WERI-Rb-1 (cell line): ENCODE measurements around the gene ITPR2.

ENCODE experiments used
- DNase-seq: peaks from one replicate; pipeline ENCODE4 v3.0.0-alpha.2; 2020
- H3K27ac ChIP-seq: fragments of 250-450 bp; sonication (Bioruptor Pico); 2 replicates; pipeline ENCODE4 v1.5.1; 2020; ENCODE audit warnings: mild to moderate bottlenecking, moderate library complexity
- H3K27me3 ChIP-seq: fragments of 250-450 bp; sonication (Bioruptor Pico); 2 replicates; pipeline ENCODE4 v1.5.1; 2021; ENCODE audit warnings: mild to moderate bottlenecking, low read depth, moderate library complexity; ENCODE audit not compliant: insufficient read depth, severe bottlenecking
- H3K36me3 ChIP-seq: fragments of 250-450 bp; sonication (Bioruptor Pico); 2 replicates; pipeline ENCODE4 v1.5.1; 2020; ENCODE audit warnings: mild to moderate bottlenecking, moderate library complexity
- H3K4me3 ChIP-seq: 2 replicates; pipeline ENCODE4 v1.5.1; 2011; ENCODE audit warnings: low read depth, mild to moderate bottlenecking, control low read depth, low read length
- H3K9me3 ChIP-seq: fragments of 250-450 bp; sonication (Bioruptor Pico); 2 replicates; pipeline ENCODE4 v1.5.1; 2021; ENCODE audit warnings: mild to moderate bottlenecking, moderate library complexity; ENCODE audit not compliant: severe bottlenecking
- TF ChIP-seq, protein P1 (sequence below): IDR thresholded peaks from 2 replicates; pipeline ENCODE4 v1.5.1; 2011; ENCODE audit warnings: low read depth, mild to moderate bottlenecking, control low read depth, inconsistent platforms, low read length

The ITPR2 gene

DNA sequence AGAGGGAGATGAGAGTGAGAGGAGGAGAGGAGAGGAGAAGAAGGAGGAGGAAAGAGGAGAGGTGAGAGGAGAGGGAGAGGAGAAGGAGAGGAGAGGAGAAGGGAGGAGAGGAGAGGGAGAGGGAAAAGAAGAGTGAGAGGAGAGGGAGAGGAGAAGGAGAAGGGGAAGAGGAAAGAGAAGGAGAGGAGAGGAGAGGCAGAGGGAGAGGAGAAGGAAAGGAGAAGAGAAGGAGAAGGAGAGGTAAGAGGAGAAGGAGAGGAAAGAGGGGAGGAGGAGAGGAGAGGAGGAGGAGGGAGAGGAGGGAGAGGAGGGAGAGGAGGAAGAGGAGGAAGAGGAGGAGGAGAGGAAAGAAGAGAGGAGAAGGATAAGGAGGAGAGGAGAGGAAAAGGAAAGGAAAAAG is 266.8 kb downstream of the ITPR2 start:
- TF ChIP-seq, protein P1, sequence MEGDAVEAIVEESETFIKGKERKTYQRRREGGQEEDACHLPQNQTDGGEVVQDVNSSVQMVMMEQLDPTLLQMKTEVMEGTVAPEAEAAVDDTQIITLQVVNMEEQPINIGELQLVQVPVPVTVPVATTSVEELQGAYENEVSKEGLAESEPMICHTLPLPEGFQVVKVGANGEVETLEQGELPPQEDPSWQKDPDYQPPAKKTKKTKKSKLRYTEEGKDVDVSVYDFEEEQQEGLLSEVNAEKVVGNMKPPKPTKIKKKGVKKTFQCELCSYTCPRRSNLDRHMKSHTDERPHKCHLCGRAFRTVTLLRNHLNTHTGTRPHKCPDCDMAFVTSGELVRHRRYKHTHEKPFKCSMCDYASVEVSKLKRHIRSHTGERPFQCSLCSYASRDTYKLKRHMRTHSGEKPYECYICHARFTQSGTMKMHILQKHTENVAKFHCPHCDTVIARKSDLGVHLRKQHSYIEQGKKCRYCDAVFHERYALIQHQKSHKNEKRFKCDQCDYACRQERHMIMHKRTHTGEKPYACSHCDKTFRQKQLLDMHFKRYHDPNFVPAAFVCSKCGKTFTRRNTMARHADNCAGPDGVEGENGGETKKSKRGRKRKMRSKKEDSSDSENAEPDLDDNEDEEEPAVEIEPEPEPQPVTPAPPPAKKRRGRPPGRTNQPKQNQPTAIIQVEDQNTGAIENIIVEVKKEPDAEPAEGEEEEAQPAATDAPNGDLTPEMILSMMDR, result no peak
- no peak for DNase-seq
- H3K27ac ChIP-seq, result no peak overlapping the region
- no peaks in the 10 kb centered on the region for H3K9me3 ChIP-seq
- H3K36me3 ChIP-seq, result no peaks in the 10 kb centered on the region
- no peaks in the 10 kb centered on the region for H3K27me3 ChIP-seq
- H3K4me3 ChIP-seq, result no peak overlapping the region

DNA sequence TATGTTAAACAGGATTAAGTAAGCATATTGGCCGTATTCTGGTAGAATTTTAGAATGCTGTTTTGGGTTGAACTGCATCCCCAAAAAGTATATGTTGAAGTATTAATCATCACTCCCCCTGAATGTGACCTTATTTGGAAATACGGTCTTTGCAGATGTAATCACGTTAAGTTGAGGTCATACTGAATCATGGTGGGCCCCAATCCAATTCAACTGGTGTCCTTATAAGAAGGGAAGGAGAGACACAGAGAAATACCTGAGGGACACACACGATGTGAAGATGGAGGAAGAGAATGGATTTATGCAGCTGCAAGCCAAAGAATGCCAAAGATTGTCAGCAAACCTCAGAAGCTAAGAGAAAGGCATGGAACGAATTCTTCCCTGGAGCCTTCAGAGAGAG is 268.6 kb downstream of the ITPR2 start:
- Histone ChIP-seq H3K36me3 (no peaks in the 10 kb centered on the region), H3K9me3 (no peaks in the 10 kb centered on the region), H3K4me3 (no peak overlapping the region), H3K27ac (no peak overlapping the region), H3K27me3 (no peaks in the 10 kb centered on the region)
- TF ChIP-seq, protein P1, result no peak
- no peak for DNase-seq

DNA sequence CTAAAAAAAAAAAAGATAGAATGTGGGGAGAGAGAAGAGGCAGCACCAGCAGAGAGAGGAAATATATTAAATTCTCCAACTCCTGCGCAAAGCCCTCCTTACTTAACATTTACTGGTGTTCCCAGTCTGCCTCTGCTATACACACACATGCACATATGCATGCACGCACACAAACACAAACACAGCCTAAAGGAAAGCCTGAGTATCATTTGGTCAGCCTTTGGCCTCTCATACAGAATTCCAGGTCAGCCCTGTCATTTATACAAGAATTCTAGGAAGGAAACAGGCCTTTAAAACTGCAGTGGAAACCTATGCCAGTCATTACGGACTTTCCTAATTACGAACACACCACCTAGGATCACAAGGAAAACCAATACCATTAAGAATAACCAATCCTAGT is 269.4 kb downstream of the ITPR2 start:
- TF ChIP-seq, protein P1, result no peak
- H3K27ac ChIP-seq, result no peak overlapping the region
- no peaks in the 10 kb centered on the region for H3K36me3 ChIP-seq
- H3K27me3 ChIP-seq, result no peaks in the 10 kb centered on the region
- no peaks in the 10 kb centered on the region for H3K9me3 ChIP-seq
- DNase-seq, result no peak
- no peak overlapping the region for H3K4me3 ChIP-seq

DNA sequence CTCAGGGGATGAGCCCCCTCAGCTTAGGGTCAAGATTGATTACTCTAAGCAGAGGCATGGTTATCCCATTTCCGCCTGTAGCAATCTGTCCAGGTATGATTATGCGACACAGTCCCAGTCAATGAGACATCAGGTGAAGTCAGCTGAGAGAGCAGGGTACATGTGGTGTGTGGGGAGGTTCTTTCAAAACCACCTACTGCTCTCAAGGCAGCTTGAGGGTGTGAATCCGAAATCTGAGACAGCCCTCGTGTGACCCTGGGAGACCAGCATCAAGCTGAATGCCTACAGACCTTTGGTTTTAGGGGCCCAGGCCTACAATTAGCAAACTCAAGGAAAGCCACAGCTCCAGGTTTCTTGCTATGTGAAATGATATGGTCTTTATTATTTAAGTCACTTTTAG is 275.7 kb downstream of the ITPR2 start:
- Histone ChIP-seq H3K27me3 (no peaks in the 10 kb centered on the region), H3K4me3 (no peak overlapping the region), H3K9me3 (no peaks in the 10 kb centered on the region), H3K36me3 (no peaks in the 10 kb centered on the region), H3K27ac (no peak overlapping the region)
- TF ChIP-seq, protein P1, result no peak
- no peak for DNase-seq

DNA sequence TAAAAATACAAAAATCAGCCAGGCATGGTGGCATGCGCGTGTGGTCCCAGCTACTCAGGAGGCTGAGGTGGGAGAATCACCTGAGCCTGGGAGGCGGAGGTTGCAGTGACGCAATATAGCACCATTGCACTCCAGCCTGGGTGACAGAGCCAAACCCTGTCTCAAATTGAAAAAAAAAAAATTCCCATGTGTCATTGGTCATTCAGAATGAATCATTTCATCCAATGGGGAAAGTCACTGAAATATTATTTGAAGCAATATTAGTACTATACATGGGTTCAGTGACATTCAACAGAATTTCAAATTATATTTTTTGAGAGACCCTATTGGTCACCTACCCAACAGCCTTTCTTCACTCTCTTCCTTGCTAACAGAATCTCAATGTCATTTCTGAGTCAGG is 276.1 kb downstream of the ITPR2 start:
- TF ChIP-seq, protein P1, result no peak
- no peaks in the 10 kb centered on the region for H3K36me3 ChIP-seq
- H3K27me3 ChIP-seq, result no peaks in the 10 kb centered on the region
- no peaks in the 10 kb centered on the region for H3K9me3 ChIP-seq
- H3K27ac ChIP-seq, result no peak overlapping the region
- H3K4me3 ChIP-seq, result no peak overlapping the region
- DNase-seq, result no peak

DNA sequence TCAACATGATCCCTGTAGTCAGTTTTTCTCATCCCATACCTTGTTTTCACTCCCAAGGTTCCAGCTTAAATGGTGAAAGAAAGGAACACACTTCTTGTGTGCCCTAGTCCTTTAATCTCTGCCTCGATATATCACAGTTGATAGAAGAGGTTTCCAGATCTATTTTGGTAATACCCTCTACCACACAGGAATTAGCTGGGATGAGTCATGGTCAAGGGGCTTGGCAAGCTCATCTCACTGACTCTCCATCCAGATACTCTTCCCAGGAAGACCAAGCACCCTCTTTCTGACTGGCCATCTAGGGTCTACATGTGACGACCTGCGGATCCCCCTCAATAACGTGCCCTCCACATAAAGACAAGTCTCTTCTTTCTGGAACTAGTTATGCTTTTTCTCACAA is 277.9 kb downstream of the ITPR2 start:
- TF ChIP-seq, protein P1, result no peak
- DNase-seq, result no peak
- H3K4me3 ChIP-seq, result no peak overlapping the region
- H3K27me3 ChIP-seq, result no peaks in the 10 kb centered on the region
- H3K36me3 ChIP-seq, result no peaks in the 10 kb centered on the region
- no peaks in the 10 kb centered on the region for H3K9me3 ChIP-seq
- no peak overlapping the region for H3K27ac ChIP-seq
